Measurements from ENCODE around the gene MACROD2. TPM values are rescaled to one million over a fixed set of nuclear protein-coding genes. Genes with fewer than 3 reads are reported as not detected.
A peak's percentile ranks its signal among the peaks of the same experiment; 100 is the strongest.

MACROD2 gene
- polyA plus RNA-seq, 5 donors = 5.3 to 8.3 (median 8.1) TPM

GRCh38 chr20:14861028-14861699 is 865.8 kb downstream of the MACROD2 start:
- no peak for DNase-seq

DNA sequence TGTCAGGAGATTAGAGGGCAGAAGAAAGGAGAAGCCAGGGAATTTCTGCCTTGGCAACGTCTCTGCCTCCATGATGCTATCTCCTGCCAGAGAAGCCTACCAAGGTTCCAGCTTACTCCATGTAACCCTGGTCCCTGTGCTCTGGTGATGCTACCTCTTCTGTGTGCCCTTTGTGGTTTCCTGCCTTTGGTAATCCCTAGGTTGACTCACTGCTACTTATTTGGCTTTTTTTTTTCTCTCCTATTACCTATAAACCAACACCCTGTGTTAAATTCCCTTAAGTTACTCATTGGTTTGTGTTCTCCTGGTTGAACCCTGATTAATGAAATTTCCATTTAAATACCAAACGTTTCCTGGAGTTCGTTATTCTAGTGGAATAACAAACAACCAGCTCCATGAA is 869.9 kb downstream of the MACROD2 start:
- DNase-seq = no peak

DNA sequence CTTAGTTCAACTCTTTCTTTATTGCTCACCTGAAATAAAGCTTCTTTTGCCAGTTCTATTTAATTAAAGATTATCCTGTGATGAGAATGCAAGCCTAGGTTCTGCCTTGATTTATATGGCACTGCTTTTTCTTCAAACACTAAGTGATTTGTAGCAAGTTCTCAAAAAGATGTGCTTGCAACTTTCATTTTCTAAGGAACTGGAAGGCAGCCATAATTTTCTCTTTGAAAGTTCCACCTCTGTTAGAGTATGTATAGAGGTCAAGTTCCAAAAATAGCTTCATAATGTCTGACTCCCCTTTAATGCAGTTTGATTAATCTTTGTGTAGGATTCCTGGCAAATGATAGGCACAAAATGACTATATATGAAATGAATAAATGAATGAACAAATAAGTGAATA is 870.4 kb downstream of the MACROD2 start:
- DNase-seq = no peak

- no peak for DNase-seq
These were observed 871.7 kb downstream of the MACROD2 start for GRCh38 chr20:14866841-14867514.

DNA sequence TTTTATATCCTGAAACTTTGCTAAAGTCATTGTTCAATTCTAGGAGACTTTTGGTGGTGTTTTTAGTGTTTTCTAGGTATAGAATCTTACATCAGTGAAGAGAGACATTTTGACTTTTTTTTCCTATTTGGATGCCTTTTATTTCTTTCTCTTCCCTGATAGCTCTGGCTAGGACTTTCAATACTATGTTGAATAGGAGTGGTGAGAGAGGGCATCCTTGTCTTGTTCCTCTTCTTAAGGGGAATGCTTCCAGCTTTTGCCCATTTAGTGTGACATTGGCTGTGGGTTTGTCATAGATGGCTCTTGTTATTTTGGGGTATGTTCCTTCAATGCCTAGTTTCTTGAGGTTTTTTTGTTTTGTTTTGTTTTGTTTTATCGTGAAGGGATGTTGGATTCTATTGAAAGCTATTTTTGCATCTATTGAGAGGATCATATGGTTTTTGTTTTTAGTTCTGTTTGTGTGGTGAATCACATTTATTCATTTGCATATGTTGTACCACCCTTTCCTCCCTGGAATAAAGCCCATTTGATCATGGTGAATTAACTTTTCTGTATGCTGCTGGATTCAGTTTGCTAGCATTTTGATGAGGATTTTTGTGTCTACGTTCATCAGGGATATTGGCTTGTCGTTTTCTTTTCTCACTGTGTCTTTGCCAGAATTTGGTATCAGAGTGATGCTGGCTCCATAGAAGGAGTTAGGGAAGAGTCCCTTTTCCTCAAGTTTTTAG is 882.1 kb downstream of the MACROD2 start:
- no peak for DNase-seq

DNA sequence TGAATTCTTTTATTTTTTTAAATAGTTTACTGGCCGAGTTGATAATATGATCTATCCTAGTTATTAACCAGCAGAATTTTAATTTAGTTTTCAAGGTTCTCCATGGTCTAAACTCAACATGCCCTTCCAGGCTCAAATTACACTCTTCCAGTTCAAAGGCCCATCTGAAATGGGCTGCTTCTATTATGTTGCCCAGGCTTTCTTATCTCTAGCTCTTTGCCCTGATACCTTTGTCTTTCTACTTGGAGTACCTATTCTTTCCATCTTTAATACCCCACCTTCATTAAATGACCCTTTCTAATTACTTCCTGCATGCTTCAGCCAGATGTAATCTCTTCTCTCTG is 883.3 kb downstream of the MACROD2 start:
- DNase-seq = no peak

DNA sequence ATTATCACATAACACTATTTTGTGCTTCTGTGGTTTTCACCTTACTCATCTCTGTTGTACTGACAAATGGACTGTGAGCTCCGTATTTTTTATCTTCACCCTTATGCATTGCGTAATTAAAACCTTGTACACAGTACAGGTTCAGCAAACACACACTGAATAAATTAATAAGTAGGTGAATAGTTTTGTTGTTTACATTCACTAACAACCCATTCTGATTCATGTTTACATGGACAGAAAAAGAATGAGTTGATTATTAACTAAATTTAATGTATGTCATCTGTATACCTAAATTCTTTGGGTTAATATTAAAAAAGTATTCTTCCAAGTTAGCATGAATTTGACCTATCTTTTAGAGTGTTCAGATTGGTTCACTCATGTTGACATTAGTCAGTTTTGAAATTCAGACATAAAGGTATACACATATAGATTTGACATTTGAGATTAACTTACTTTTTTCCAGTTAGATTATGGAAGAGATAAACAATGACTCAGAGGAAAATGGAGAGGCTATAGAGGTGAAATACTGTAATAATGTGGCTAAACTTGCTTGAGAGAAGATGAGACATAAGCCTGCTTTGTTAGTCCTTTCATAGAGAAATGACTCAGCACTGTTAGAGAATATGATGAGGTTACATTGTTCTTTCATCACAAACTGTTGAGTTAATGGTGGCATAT is 883.8 kb downstream of the MACROD2 start:
- no peak for DNase-seq

- no peak for DNase-seq
These were observed 884.5 kb downstream of the MACROD2 start for GRCh38 chr20:14879839-14880238.

- DNase-seq = no peak
These were observed 886.2 kb downstream of the MACROD2 start for GRCh38 chr20:14881518-14881917.

- DNase-seq = no peak
These were observed 886.8 kb downstream of the MACROD2 start for GRCh38 chr20:14882157-14882556.

GRCh38 chr20:14882846-14883245 is 887.5 kb downstream of the MACROD2 start:
- DNase-seq = no peak

- DNase-seq = no peak
These were observed 888.0 kb downstream of the MACROD2 start for GRCh38 chr20:14883324-14883723.

DNA sequence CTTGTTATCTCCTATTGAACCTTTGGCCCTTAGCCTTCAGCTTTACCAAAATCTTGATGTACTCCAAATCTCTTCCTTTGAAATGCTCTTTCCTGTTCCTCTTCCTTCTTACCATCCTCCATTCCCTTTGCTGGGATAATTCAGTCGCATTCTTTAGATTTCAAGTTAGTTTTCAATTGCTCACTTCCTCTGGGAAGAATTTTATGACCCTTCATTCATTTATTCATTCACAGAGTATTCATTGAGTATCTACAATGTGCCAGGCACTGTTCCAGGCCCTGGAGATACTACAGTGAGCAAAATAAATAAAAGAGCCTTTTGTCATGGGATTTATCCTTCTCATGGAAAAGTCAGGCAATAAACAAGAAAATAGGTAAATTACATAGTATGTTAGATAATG is 890.3 kb downstream of the MACROD2 start:
- DNase-seq = no peak

- DNase-seq = peak; percentile 16 to 45
These were observed 892.8 kb downstream of the MACROD2 start for GRCh38 chr20:14888134-14888533.

- no peak for DNase-seq
These were observed 894.4 kb downstream of the MACROD2 start for GRCh38 chr20:14889496-14890255.

- DNase-seq = no peak
These were observed 895.4 kb downstream of the MACROD2 start for GRCh38 chr20:14890713-14891112.

DNA sequence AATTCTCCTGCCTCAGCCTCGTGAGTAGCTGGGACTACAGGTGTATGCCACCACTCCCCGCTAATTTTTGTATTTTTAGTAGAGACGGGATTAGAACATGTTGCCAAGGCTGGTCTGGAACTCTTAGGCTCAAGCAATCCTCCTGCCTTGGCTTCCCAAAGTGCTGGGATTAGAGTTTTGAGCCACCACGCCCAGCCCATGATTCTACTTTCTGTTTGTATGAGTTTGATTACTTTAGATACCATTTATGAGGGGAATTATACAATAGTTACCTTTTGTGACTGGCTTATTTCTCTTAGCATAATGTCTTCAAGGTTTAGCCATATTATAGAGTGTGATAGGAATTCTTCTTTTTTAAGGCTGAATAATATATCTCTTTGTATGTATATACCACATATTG is 897.5 kb downstream of the MACROD2 start:
- no peak for DNase-seq

- DNase-seq = no peak
These were observed 901.3 kb downstream of the MACROD2 start for GRCh38 chr20:14896569-14896968.

GRCh38 chr20:14897608-14898007 is 902.3 kb downstream of the MACROD2 start:
- DNase-seq = no peak

GRCh38 chr20:14902432-14903089 is 907.2 kb downstream of the MACROD2 start:
- no peak for DNase-seq

DNA sequence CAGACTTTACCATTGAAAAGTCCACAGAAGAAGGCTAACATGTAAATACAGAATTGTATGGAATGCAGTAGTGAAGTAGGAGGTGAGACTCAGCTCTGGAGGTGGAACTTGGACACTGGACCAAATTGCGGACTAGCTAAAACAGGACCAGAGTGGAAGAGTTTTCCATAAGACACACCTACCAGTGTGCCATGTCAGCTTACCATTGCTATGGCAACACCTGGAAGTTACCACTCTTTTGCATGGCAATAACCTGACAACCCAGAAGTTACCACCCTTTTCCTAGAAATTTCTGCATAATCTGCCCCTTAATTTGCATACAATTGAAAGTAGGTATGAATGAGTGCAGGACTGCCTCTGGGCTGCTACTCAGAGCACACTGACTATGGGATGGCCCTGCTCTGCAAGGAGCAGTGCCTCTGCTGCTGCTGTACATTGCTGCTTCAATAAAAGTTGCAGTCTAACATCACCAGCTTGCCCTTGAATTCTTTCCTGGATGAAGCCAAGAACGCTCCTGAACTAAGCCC is 911.7 kb downstream of the MACROD2 start:
- no peak for DNase-seq
